GM18858 (cell line): ENCODE data around the gene VPS37D.
"Not testable (repeated sequence)": the region's sequence is repeated elsewhere in the genome, so short reads cannot be mapped to it uniquely, and the experiment has no call there.

Experiments used
- ATAC-seq: cut with Tn5 transposase; IDR thresholded peaks from one replicate; pipeline ENCODE4 v1.9.1; 2021; ENCODE audit not compliant: unreplicated experiment

VPS37D gene

DNA sequence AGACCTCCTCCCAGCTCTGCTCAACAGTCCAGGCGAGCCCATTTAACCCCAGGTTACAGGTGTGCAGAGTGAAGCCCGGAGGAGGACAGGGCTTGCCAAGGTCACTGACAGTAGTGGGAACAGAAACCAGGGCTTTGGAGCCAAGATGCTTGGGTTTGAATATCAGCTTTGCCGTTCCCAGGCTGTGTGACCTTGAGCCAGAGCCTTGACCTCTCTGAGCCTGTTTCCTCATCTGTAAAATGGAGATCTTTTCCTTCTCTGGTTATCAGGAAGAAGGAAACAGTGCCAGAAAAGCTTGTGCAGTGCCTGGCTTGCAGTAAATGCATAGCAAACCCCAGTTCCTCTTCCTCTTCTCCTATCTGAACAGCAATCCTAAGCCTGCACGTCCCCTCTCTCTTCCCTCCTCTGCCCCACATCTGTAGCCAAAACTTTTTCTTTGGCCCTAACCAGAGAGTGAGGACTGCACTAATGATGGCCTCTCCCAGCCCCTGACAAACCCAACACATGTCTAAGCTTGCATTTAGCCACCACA, 21.9 kb upstream of the VPS37D start:
- no peak for ATAC-seq

DNA sequence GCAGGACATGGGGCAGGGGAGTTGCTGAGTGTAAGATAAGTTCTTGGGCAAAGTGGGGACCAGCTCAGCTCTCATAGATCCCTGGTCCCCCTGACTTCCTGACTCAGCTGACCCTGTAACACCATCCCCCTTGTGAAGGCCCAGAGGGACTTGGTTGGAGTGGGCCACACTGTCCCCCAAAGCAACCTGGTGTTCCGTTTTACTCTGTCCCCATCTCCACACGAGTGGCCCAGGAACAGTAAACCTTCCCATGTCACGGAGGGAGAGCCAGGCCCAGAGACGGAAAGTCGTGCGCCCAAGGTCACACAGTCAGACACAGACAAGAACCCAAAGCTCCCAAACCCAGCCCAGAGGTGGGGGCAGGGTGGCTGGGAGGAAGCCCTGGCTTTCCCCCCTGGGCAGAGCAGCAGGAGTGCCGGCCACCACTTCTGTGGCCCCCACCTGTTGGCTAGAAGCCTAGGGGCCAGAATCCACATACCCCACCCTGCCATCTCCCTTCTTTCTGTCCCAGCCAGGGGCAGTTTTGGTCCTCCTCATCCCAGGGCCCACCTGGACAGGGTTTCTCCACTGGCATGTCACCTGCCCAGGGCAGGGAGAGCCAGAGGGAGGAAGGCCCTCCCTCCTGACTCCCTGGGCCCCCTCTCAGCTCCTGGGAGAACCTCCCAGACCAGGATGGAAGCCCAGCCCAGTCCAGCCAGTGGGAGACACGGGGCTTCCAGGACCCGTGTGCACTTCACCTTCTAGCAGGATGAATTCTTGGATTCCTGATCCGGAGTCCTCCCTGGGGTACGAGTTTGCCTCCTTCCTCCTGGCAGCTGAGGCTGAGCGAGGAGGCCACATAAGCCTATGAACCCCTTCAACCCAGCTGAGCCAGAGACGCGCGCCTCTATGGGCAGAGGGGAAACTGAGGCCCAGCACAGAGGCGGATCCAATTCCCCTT, 20.6 kb upstream of the VPS37D start:
- no peak for ATAC-seq

DNA sequence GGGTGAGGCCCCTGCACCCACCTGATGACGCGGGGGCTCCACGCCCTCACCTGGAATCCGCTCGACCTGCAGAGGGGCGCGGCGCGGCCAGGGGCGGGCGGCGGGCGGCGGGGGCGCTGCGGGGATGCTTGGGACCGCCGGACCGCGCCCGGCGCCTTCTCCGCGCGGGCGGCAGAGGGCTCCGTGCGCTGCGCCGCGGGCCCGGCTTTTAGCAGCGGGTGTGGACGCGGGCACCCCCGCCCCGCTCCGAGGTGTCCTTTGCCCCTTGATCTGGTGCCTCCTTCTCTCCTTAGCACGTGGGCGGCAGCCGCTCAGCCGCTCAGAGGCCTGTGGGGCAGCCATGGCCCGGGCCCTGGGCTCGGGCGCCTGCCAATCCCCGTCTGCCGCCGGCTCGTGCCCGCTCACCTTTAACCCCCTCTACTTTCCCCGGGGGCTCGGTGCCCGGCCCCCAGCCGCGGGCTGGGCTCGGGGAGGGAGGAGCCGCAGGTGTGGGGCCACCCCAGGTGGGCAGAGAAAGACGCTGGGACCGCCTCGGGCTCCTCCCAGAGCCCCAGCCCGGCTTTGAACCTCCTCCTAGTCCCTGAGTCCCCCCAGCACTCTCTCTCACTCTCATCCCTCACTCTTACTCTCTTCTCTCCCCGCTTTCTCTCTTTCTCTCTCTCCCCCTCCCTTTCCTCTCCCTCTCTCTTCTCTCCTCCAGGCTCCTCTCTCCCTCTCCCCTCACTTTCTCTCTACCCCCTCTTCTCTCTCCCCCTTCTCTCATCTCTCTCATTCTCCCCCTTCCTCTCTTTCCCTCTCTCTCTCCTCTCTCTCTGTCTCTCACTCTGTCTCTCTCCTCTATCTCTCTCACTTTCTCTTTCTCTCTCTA, 19.7 kb upstream of the VPS37D start:
- ATAC-seq, result no peak

DNA sequence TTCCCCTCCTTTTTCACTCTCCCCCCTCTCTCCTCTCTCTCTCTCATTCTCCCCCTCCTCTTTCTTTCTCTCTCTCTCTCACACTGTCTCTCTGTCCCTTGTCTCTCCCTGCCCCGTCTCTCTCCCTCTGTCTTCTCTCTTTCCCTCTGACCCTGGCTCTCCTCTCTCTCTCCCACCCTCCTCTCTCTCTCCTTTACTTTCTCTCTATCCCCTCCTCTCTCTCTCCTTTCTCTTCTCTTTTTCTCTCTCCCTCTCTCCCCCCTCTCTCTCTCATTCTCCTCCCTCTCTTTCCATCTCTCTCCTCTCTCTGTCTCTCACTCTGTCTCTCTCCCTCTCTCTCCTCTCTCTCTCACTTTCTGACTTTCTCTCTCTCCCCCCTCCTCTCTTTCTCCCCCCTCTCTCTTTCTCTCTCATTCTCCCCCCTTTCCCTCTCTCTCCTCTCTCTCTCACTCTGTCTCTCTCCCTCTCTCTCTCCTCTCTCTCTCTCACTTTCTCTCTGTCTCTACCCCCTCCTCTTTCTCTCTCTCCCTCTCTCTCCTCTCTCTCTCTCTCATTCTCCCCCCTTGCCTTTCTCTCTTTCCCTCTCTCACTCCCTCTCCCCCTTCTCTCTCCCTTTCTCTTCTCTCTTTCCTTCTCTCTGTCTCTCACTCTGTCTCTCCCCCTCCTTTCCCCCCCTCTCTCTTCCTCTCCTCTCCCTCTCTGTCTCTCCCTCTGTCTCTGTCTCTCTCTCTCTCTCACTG, 18.9 kb upstream of the VPS37D start:
- no peak for ATAC-seq

DNA sequence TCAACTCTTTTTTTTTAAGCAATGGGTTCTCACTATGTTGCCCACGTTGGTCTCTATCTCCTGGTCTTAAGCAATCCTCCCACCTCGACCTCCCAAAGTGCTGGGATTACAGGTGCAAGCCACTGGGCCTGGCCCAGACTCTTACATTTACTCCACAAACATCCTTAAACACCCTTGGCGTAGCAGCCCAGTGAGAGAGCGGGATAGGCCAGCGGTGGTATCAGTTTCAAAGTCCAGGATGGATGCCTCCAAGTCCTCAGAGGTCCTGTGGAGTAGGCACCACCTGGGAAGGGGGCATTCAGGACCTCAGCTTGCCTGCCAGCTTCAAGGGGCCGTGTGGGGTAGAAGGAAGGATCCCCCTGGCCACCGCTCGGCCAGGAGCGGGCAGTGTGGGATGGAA, 18.1 kb upstream of the VPS37D start:
- ATAC-seq, result no peak

DNA sequence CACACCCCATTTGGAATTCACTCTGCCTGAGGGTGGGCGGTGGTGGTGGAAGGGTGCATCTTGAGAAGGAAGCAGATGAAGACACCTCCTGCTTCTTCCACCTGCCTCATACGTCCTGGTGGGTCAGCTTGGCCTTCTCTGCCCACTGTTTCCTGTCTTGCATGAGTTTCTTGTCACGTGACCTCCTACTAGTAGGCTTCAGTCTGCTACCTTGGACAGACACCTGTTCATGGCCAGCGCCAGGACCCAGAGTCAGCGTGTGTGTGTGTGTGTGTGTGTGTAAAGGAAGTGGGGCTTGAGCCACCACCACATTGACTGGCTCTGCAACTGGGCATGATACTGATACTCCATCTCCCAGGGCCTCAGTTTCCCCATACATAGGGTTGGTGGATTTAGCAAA, 17.1 kb upstream of the VPS37D start:
- ATAC-seq, result no peak

DNA sequence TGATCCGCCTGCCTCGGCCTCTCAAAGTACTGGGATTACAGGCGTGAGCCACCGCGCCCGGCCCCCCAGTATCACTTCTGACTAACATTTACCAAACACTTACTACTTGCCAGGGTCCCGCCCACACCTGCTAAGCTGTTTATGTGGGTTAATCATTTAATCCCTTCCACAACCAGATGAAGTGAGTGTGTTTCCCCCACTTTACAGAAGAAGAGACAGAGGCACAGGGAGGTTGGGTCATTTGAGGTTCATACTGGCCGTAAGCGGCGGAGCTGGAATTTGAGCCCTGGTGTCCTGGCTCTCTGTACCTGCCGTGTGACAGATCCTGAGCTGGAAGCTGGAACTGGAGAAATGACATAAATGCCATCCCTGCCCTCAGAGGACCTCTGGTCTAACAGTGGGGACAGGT, 15.1 kb upstream of the VPS37D start:
- no peak for ATAC-seq

DNA sequence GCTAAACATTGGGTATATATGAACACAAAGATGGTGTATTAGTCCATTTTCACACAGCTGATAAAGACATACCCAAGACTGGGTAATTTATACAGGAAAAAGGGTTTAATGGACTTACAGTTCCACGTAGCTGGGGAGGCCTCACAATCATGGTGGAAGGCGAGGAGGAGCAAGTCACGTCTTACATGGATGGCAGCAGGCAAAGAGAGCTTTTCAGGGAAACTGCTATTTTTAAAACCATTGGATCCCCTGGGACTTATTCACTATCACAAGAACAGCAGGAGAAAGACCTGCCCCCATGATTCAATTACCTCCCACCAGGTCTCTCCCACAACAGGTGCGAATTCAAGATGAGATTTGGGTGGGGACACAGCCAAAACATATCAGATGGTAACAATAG, 12.3 kb upstream of the VPS37D start:
- ATAC-seq, result not testable (repeated sequence)

DNA sequence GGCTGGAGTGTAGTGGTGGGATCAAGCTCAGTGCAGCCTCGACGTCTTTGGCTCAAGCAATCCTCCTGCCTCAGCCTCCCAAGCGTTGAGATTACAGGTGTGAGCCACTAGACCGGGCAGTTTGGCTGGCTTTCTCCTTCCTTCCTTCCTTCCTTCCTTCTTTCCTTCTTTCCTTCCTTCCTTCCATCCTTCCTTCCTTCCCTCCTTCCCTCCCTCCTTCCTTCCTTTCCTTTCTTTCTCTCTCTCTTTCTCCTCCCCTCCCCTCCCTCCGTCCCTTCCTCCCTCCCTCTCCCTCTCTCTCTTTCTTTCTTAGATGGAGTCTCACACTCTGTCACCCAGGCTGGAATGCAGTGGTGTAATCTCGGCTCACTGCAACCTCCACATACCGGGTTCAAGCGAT, 7.6 kb upstream of the VPS37D start:
- no peak for ATAC-seq

DNA sequence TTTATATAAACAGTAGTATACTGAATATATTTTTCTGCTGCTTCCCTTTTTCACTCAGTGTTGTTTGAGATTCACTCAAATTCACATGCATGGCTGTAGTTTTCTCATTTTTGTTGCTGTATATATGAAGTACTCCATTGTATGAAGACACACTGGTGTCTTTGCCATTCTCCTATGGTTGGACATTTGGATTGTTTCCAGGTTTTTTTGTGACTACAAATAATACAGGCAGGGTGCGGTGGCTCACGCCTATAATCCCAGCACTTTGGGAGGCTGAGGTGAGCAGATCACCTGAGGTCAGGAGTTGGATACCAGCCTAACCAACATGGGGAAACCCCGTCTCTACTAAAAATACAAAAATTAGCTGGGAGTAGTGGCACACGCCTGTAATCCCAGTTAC, 7.0 kb upstream of the VPS37D start:
- ATAC-seq, result not testable (repeated sequence)

DNA sequence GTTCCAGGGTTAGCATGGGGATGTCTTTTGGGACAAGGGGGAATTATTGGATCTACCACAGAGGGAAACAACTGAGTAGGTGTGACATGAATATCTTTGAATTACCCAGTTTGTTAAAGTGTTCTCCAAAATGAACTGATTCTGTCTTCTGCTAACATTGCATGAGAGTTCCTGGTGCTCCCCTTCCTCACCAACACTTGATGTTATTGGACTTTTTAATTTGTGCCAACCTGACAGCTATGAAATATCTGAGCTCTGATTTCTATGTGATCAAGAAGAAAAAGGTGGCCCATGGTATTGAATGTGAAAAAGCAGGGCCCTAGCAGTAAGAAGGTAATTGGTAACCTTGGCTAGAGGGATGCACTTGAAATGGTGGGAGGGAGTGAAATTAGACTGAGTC, 4.6 kb upstream of the VPS37D start:
- no peak for ATAC-seq

DNA sequence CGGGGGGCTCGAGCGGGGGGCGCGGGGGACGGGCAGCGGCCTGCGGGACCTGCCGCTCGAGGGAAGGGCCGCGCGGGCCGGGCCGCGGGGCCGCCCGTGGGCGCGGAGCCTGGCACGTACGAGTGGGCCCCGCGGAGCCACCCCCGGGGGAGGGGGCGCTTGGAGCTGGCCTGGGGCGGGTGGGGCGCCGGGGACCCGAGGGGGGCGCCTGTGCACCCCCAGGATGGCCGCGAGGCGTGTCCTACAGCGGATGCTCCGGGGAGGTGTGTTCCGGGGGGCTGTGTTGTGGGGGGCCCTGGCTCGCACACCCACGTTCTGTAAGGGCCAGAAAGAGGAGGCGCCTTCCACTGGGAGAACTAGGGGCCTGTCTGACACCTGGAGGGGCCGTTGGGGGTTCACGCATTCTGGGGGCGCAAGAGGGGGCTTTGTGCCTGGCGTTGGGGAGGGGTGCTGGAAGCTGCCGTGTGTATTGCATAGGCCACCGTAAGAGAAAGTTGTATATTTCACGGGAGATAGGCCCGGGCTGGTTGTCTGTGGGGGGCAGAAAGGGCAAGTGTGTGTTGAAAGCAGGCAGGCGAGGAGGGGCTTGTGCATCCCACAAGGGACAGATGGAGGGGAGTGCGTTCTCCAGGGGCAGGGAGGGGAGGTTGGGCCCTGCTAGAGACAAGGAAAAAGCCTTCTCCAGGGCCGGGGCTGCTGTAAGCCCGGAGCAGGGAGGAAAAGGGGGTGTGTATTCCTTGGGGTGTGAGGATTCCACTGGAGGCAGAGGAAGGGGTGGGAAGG, 663 bp downstream of the VPS37D start:
- no peak for ATAC-seq

DNA sequence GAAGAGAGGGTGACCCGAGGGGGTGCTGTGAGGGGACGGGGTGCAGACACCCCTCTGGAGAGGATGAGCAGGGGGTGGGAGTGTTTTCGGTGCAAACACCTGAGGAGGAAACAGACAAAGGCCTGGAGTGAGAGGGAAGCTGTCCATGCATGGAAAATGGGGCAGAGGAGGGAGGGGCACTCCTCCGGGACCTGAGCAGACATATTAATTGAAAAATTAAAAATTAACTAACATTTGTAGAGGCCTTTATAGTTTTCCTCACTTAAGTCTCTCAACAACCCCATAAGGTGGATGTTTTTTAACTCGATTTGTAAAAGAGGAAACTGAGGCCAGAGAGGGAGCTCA, 1.2 kb downstream of the VPS37D start:
- no peak for ATAC-seq

DNA sequence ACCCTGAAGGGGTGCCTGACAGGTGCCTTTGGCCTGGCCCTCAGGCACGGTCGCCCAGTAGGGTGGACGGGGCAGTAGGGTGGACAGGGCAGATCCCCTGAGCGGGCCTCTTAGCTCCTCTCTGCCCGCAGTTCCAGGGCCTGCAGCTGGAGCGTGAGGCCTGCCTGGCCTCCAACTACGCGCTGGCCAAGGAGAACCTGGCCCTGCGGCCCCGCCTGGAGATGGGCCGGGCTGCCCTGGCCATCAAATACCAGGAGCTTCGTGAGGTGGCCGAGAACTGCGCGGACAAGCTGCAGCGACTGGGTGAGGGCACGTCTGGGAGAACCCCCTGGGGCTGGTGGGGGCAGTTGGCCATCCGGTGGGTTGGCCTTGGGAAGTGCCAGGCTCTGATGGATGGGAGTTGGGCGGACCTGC, 1.7 kb downstream of the VPS37D start:
- no peak for ATAC-seq

DNA sequence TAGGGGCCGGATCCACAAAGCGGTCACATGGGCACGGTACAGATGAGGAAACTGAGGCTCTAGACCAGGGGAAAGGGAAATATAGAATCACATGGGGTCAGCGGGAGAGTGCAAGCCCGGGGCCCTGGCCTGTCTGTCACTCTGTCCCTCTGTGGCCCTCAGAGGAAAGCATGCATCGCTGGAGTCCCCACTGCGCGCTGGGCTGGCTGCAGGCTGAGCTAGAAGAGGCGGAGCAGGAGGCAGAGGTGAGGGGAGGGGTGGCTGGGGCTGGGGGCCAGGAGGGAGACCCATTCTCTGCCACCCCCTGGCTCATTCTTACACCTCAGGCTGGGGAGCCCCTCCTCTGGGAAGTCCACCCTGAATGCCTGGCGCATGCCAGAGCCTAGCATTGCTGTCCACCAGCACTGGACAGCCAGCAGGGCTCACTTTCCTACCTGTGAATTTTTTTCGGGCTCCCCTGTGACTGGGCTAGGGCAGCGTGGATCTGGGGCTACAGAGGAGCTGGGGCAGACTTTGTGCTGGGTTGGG, 2.3 kb downstream of the VPS37D start:
- no peak for ATAC-seq

DNA sequence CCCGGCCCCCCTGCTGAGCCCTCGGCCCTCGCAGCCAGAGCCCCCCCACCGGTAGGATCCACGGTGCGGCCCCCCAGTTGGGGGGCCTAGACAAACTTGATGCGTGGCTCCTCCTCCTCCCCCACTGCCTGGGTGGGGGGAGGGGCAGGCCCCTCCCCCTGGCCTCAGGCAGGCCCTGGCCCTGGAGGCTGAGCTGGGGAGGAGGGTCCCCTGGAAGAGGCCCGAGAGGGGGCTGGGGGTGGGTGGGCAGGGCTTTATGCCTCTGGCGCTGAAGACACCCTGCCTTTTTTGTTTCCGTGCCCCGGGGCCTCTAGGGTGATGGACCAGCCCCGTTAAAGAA, 3.7 kb downstream of the VPS37D start:
- no peak for ATAC-seq

DNA sequence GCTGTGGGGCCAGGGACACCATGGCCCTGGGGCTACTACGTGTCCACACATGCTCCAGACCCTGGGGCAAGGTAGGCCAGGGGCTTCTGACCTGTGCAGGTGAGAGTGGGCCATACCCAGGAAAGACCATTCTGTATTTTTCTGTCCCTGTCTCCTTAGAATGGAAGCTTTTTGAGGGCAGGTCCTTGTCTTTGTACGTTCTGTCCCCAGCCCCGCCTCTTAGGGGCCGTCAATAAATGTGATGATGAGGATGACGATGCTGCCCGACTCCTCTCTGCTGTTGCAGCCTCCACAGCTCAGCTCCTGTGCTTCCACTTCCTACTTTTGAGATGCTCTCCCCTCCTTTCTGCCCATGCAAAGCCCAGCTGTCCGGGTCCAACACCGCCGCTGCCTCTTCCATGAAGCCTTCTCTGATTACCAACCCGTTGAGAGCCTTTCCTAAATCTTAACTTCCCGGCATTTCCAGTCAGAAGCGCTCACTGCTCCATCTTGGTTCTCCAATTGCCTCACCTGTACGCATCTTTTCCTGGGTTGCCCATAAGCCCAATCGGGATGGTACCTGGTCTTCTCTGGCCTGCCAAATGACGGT, 4.3 kb downstream of the VPS37D start:
- no peak for ATAC-seq

DNA sequence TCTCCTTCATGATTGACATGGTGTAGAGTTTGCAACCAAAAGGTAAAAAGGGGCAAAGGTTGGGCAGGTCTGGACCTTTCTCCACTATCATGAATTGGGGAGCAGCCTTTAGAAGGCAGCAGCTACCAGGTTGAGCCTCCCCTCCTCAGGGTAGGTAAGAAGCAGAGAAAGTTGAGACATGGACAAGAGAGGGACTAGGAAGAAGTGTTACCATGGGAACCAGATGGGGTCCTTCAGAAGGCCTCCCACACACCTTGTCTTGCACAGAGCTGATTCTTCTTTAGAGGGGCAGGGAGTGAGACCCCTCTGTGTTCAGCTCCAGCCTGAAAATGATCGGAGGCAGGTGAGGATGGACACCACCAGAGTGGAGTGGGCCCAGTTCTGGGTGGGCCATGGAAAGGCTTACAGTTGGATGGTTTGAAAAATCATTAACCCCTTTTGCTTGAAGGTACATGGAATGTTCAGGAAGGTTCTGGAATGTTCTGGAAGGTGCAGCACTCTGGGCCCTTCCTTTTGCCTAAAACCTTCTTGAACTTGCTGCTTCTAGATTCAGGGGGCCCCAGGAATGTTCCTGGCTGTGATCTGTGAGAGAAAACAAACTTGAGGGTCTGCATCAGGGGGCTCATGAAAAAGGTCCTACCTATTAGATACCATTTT, 7.0 kb downstream of the VPS37D start:
- ATAC-seq, result no peak

DNA sequence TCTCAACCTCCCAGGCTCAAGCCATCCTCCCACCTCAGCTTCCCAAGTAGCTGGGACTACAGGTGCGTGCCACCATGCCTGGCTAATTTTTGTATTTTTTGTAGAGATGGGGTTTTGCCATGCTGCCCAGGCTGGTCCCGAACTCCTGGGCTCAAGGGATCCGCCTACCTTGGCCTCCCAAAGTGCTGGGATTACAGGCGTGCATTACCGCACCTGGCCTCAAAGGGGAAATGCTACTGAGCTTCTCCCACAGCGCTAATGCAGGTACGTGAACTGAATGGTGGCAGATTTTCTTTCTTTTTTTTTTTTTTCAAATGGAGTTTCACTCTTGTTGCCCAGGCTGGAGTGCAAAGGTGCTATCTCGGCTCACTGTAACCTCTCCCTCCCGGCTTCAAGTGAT, 8.4 kb downstream of the VPS37D start:
- not testable (repeated sequence) for ATAC-seq
